ENCODE results near the gene CAPN9.

GRCh38 chr1:230710543-230710904, 36.7 kb upstream of the CAPN9 start:
- TF ChIP-seq CTCF (IDR thresholded peaks at IDR 0.05; ENCODE audit: low read depth, low read length, poor library complexity, severe bottlenecking): no peak
- no peak for TF ChIP-seq EZH2phosphoT487 (IDR thresholded peaks at IDR 0.05; ENCODE audit: borderline replicate concordance, low read length)
